Activated naive CD4-positive, alpha-beta T cell treated with anti-CD3 and anti-CD28 coated beads for 36 hours (primary cell): ENCODE measurements around the gene CENPU. TPM values are rescaled to one million over a fixed set of nuclear protein-coding genes. Genes with fewer than 3 reads are reported as not detected.
"Not testable (repeated sequence)": the region's sequence is repeated elsewhere in the genome, so short reads cannot be mapped to it uniquely, and the experiment has no call there.

Source experiments
- CTCF ChIA-PET: fragments of 350-600 bp; sonication (Branson Sonifier 250); formaldehyde crosslinking; loops from one replicate; lab custom pipeline; 2021; ENCODE audit warnings: antibody characterized with exemption; lab: Charles Lee
- DNase-seq: peaks from one replicate; pipeline ENCODE4 v3.0.0-alpha.2; 2020
- H3K27ac Mint-ChIP-seq: one replicate; pipeline ENCODE4 v1.8.0; 2021; ENCODE audit warnings: mild to moderate bottlenecking, mixed read lengths
- H3K27me3 Mint-ChIP-seq: one replicate; pipeline ENCODE4 v1.8.0; 2021; ENCODE audit warnings: low read depth, mixed read lengths
- H3K36me3 Mint-ChIP-seq: one replicate; pipeline ENCODE4 v1.8.0; 2021; ENCODE audit warnings: low read depth, mixed read lengths
- H3K4me1 Mint-ChIP-seq: one replicate; pipeline ENCODE4 v1.8.0; 2021; ENCODE audit warnings: low read depth, mixed read lengths
- H3K4me3 Mint-ChIP-seq: one replicate; pipeline ENCODE4 v1.8.0; 2021; ENCODE audit warnings: mild to moderate bottlenecking, moderate library complexity, mixed read lengths
- H3K9me3 Mint-ChIP-seq: one replicate; pipeline ENCODE4 v1.8.0; 2021; ENCODE audit warnings: mixed read lengths
- intact Hi-C: fragments of 100-400 bp; cut with micrococcal nuclease; formaldehyde crosslinking; loops from one replicate; pipeline ENCODE4 v1.15.1; 2023
- total RNA-seq, 2 experiments: library from RNA; stranded (reverse); gene quantifications; one replicate each; pipeline ENCODE4 v1.2.3, GENCODE V29; 2021

The CENPU gene
- total RNA-seq, 2 experiments from 2014 or later = 78.7 to 91.5 TPM

- Mint-ChIP-seq H3K27me3 (no peaks in the 10 kb centered on the region), H3K9me3 (no peaks in the 10 kb centered on the region), H3K4me3 (no peak overlapping the region), H3K36me3 (no peaks in the 10 kb centered on the region), H3K4me1 (peaks cover 15% of the 10 kb centered on the region), H3K27ac (no peak overlapping the region)
- DNase-seq = no peak
- CTCF ChIA-PET = no interaction called here
- intact Hi-C loops = loop anchor here (5.0 kb wide), 1 partner anchor 486 kb away; no protein-coding TSS in a partner anchor
Observed at GRCh38 chr4:184748251-184748652, 14.4 kb upstream of the CENPU start.

- Mint-ChIP-seq H3K27me3 (no peaks in the 10 kb centered on the region), H3K4me1 (peaks cover 15% of the 10 kb centered on the region), H3K4me3 (no peak overlapping the region), H3K9me3 (no peaks in the 10 kb centered on the region), H3K27ac (no peak overlapping the region), H3K36me3 (no peaks in the 10 kb centered on the region)
- CTCF ChIA-PET = interaction anchor here (0.6 to 2.2 kb wide), 7 partner anchors 10 to 259 kb away, joined by 3 to 15 read pairs (median 3); no protein-coding TSS in a partner anchor
- no peak for DNase-seq
- intact Hi-C loops = loop anchor here (2.0 to 5.0 kb wide), 3 partner anchors 78 to 485 kb away; partner anchors contain the start of gene ACSL1
Observed at GRCh38 chr4:184747034-184747830, 13.3 kb upstream of the CENPU start.

DNA sequence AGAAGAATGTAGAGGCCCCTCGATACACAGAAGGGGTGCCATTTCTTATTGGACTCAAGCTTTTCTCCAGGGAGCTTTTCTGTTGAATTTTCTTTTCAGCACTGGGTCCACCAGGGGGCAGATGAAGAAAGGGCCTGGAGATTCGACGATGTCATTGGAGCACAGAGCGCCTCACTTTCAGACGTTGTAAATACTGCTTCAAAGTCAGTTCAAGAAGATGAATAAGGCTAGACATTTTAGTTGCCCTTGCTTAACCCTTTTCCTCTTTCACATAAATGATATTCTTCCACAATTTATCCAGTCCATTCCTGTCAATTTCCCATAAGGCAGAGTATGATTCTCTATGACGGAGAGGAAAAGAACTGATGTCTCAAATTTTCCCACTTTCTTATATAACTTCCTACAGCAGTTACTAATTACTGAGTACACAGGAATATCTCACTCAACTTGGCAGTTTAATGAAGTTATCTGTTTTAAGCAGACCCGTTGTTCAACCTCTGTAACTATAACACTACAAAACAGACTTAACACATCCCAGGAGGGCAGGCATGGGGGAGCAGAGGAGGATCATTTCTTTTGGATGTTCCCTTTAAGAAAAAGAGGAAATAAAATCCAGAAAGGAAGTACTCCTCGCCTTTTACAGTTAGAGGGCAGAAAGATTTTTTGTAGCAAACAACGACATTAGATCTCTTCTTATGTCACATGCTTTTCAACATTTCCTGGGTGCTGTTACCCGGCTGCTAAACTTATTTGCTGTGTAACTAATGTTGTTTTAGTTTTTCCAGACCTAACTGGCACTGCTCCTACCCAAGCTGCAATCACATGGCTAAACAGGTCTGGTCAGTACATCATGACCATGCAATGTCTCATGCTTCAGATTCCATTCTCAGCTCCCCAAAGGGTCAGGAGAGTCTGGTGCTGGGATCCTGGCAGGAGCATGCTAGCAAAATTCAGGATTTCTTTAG is 12.2 kb upstream of the CENPU start:
- peak; percentile 91 for DNase-seq
- H3K4me1 Mint-ChIP-seq = peaks cover 15% of the 10 kb centered on the region
- H3K27ac Mint-ChIP-seq = no peak overlapping the region
- no peaks in the 10 kb centered on the region for H3K36me3 Mint-ChIP-seq
- intact Hi-C loops = loop anchor here (1.0 to 5.0 kb wide), 8 partner anchors 16 to 484 kb away; partner anchors contain the start of gene ACSL1
- no peaks in the 10 kb centered on the region for H3K9me3 Mint-ChIP-seq
- H3K4me3 Mint-ChIP-seq = no peak overlapping the region
- CTCF ChIA-PET = interaction anchor here (0.6 to 2.2 kb wide), 26 partner anchors 10 to 483 kb away, joined by 3 to 15 read pairs (median 4); partner anchors contain the start of gene CENPU
- no peaks in the 10 kb centered on the region for H3K27me3 Mint-ChIP-seq

DNA sequence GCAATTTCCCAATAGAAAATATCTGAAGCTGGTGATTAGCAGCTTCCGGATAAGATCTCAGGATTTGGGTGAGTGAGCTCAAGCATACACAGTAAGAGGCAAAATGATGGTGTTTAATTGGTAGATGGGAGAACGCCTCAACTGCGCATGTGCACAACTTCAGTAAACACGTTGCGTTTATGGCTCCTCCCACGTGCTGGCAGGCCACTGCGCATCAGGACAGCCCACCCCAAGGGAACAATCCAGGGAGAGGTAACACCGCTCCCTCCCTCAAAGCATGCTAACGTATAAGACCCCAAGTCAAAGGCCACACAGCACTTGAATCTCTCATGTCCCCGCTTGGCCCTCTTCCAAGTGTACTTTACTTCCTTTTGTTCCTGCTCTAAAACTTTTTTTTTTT is 10.3 kb upstream of the CENPU start:
- intact Hi-C loops = no loop called here
- no peak for DNase-seq
- H3K27ac Mint-ChIP-seq = no peak overlapping the region
- no peaks in the 10 kb centered on the region for H3K9me3 Mint-ChIP-seq
- H3K4me3 Mint-ChIP-seq = no peak overlapping the region
- no peaks in the 10 kb centered on the region for H3K36me3 Mint-ChIP-seq
- no peaks in the 10 kb centered on the region for H3K27me3 Mint-ChIP-seq
- CTCF ChIA-PET = no interaction called here
- peaks cover 25% of the 10 kb centered on the region for H3K4me1 Mint-ChIP-seq

DNA sequence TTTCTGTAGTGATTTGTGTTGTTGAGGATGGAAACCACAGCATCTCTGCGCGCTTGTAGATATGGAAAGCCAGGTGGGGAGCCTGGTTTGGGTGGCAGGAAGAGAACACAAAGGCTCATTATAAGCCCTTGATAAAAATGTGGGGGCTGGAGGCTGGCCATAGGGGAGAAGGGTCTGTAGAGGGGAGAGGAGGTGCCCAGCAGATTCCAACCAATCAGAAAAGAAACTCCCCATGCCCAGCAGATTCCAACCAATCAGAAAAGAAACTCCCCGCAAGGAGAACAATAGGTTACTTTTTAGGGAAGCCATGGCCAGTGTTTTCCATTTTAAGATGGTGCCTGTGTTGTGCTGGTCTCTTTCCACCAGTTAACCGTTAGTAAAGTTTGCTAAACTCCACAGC is 9.8 kb upstream of the CENPU start:
- no peaks in the 10 kb centered on the region for H3K9me3 Mint-ChIP-seq
- no peak overlapping the region for H3K4me3 Mint-ChIP-seq
- intact Hi-C loops = no loop called here
- H3K27me3 Mint-ChIP-seq = no peaks in the 10 kb centered on the region
- H3K27ac Mint-ChIP-seq = no peak overlapping the region
- H3K4me1 Mint-ChIP-seq = peaks cover 27% of the 10 kb centered on the region
- H3K36me3 Mint-ChIP-seq = no peaks in the 10 kb centered on the region
- CTCF ChIA-PET = no interaction called here
- no peak for DNase-seq

DNA sequence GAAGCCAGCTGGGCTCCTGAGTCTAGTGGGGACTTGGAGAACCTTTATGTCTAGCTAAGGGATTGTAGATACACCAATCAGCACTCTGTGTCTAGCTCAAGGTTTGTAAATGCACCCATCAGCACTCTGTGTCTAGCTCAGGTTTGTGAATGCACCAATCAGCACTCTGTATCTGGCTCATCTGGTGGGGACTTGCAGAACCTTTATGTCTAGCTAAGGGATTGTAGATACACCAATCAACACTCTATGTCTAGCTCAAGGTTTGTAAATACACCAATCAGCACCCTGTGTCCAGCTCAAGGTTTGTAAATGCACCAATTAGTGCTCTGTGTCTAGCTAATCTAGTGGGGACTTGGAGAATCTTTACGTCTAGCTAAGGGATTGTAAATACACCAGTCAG is 7.8 kb upstream of the CENPU start:
- H3K36me3 Mint-ChIP-seq, intact Hi-C loops, H3K27me3 Mint-ChIP-seq, H3K27ac Mint-ChIP-seq, DNase-seq, H3K4me3 Mint-ChIP-seq, H3K9me3 Mint-ChIP-seq: not testable (repeated sequence)
- peaks cover 21% of the 10 kb centered on the region for H3K4me1 Mint-ChIP-seq
- CTCF ChIA-PET = interaction anchor here (0.7 to 3.1 kb wide), 4 partner anchors 21 to 477 kb away, joined by 3 to 12 read pairs (median 4); no protein-coding TSS in a partner anchor

DNA sequence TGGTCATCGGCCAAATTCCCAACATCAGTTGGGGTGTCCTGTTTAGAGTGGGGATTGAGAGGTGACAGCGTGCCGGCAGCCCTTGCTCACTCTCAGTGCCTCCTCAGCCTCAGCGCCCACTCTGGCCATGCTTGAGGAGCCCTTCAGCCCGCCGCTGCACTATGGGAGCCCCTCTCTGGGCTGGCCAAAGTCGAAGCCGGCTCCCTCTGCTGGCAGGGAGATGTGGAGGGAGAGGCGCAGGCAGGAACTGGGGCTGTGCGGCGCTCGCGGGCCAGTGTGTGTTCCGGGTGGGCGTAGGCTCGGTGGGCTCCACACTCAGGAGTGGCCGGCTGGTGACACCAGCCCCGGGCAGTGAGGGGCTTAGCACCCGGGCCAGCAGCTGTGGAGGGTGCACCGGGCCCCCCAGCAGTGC is 7.1 kb upstream of the CENPU start:
- intact Hi-C loops = no loop called here
- H3K9me3 Mint-ChIP-seq = no peaks in the 10 kb centered on the region
- no peaks in the 10 kb centered on the region for H3K27me3 Mint-ChIP-seq
- no peak overlapping the region for H3K27ac Mint-ChIP-seq
- peaks cover 15% of the 10 kb centered on the region for H3K4me1 Mint-ChIP-seq
- no peak overlapping the region for H3K4me3 Mint-ChIP-seq
- no peaks in the 10 kb centered on the region for H3K36me3 Mint-ChIP-seq
- DNase-seq = no peak
- CTCF ChIA-PET = interaction anchor here (0.7 to 3.1 kb wide), 3 partner anchors 21 to 476 kb away, joined by 3 to 12 read pairs (median 3); no protein-coding TSS in a partner anchor

GRCh38 chr4:184739575-184739974 is 5.7 kb upstream of the CENPU start:
- H3K9me3 Mint-ChIP-seq, H3K36me3 Mint-ChIP-seq, CTCF ChIA-PET, DNase-seq, intact Hi-C loops, H3K4me3 Mint-ChIP-seq, H3K27me3 Mint-ChIP-seq, H3K27ac Mint-ChIP-seq: not testable (repeated sequence)
- H3K4me1 Mint-ChIP-seq = peaks cover 13% of the 10 kb centered on the region

GRCh38 chr4:184734758-184735157 is 862 bp upstream of the CENPU start:
- CTCF ChIA-PET = interaction anchor here (0.9 to 1.7 kb wide), 4 partner anchors 8 to 470 kb away, joined by 3 to 6 read pairs (median 4); no protein-coding TSS in a partner anchor
- H3K27ac Mint-ChIP-seq = peak overlapping the region; percentile 86
- DNase-seq = no peak
- peak overlapping the region; percentile 97 for H3K4me3 Mint-ChIP-seq
- intact Hi-C loops = loop anchor here (1.0 to 5.0 kb wide), 14 partner anchors 28 to 662 kb away; partner anchors contain the start of genes ANKRD37, CASP3, IRF2 and PRIMPOL
- no peaks in the 10 kb centered on the region for H3K9me3 Mint-ChIP-seq
- peaks cover 26% of the 10 kb centered on the region for H3K4me1 Mint-ChIP-seq
- H3K27me3 Mint-ChIP-seq = no peaks in the 10 kb centered on the region
- H3K36me3 Mint-ChIP-seq = peaks cover 16% of the 10 kb centered on the region

DNA sequence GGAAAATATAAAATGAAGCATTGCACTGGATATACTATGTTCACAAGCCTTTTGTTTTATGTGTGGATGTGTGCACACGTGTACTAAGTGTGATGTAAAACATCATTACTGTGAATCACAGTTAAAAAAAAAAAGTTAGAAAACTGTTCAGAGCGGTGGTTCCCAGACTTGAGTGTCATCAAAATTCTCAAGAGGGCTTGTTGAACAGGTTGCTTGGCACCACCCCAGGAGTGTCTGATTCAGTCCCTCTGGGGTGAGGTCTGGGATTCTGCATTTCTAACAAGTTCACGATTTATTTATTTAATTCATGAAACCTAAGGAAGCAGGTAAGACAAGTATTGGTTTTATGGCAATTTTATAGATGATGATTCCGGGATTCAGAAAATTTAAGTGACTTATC is 1.8 kb downstream of the CENPU start:
- peaks cover 19% of the 10 kb centered on the region for H3K4me1 Mint-ChIP-seq
- H3K27ac Mint-ChIP-seq = no peak overlapping the region
- CTCF ChIA-PET = interaction anchor here (0.6 to 1.6 kb wide), 6 partner anchors 13 to 492 kb away, joined by 3 to 5 read pairs (median 4); no protein-coding TSS in a partner anchor
- peak overlapping the region; percentile 97 for H3K4me3 Mint-ChIP-seq
- peak; percentile 31 for DNase-seq
- intact Hi-C loops = loop anchor here (5.0 kb wide), 1 partner anchor 275 kb away; no protein-coding TSS in a partner anchor
- H3K36me3 Mint-ChIP-seq = peaks cover 39% of the 10 kb centered on the region
- H3K27me3 Mint-ChIP-seq = no peaks in the 10 kb centered on the region
- H3K9me3 Mint-ChIP-seq = no peaks in the 10 kb centered on the region

DNA sequence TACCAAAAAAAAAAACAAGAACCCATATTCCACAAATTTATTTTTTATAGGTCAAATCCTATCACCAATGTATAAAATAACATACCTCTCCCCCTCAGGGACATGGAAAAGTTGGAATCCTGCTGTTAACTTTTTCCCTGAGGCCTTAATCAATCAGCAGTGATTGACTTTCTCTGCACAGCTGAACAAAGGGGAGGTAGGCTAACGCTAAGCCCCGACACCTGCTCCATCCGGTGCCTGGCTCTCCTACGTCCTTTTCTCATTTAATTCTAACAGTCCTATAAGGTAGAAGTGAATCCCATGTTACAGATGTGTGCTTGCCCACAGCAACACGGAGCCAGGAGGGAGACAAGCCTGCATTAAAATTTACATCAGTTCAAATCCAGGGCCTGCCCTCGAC is 2.8 kb downstream of the CENPU start:
- no peak overlapping the region for H3K27ac Mint-ChIP-seq
- no peaks in the 10 kb centered on the region for H3K27me3 Mint-ChIP-seq
- no peak overlapping the region for H3K4me3 Mint-ChIP-seq
- no peak for DNase-seq
- H3K9me3 Mint-ChIP-seq = no peaks in the 10 kb centered on the region
- intact Hi-C loops = loop anchor here (5.0 kb wide), 1 partner anchor 274 kb away; no protein-coding TSS in a partner anchor
- CTCF ChIA-PET = interaction anchor here (1.6 kb wide), 1 partner anchor 15 kb away, joined by 4 read pairs; no protein-coding TSS in a partner anchor
- H3K36me3 Mint-ChIP-seq = peaks cover 44% of the 10 kb centered on the region
- peaks cover 19% of the 10 kb centered on the region for H3K4me1 Mint-ChIP-seq
